ENCODE results near the gene DHRS7C. TPM values are rescaled to one million over a fixed set of nuclear protein-coding genes. Genes with fewer than 3 reads are reported as not detected.

Gene DHRS7C
- total and polyA plus RNA-seq, 2 experiments from 2014 or later: 0.63 TPM; not detected in 1

GRCh38 chr17:9725575-9725974, 65.8 kb downstream of the DHRS7C start:
- H3K4me1 ChIP-seq (ENCODE audit: low read depth): peaks cover 9% of the 10 kb centered on the region
- DNase-seq (ENCODE audit: low read depth in 1 of 2, low spot score in 1 of 2): no peak
- H3K36me3 ChIP-seq: no peaks in the 10 kb centered on the region
- TF ChIP-seq, protein P1, sequence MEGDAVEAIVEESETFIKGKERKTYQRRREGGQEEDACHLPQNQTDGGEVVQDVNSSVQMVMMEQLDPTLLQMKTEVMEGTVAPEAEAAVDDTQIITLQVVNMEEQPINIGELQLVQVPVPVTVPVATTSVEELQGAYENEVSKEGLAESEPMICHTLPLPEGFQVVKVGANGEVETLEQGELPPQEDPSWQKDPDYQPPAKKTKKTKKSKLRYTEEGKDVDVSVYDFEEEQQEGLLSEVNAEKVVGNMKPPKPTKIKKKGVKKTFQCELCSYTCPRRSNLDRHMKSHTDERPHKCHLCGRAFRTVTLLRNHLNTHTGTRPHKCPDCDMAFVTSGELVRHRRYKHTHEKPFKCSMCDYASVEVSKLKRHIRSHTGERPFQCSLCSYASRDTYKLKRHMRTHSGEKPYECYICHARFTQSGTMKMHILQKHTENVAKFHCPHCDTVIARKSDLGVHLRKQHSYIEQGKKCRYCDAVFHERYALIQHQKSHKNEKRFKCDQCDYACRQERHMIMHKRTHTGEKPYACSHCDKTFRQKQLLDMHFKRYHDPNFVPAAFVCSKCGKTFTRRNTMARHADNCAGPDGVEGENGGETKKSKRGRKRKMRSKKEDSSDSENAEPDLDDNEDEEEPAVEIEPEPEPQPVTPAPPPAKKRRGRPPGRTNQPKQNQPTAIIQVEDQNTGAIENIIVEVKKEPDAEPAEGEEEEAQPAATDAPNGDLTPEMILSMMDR (IDR thresholded peaks at IDR 0.05; ENCODE audit: low read depth, low read length): no peak
- no peaks in the 10 kb centered on the region for H3K27me3 ChIP-seq
- no peaks in the 10 kb centered on the region for H3K9me3 ChIP-seq (ENCODE audit: low read depth)
- no peak overlapping the region for H3K4me3 ChIP-seq
- H3K27ac ChIP-seq: no peak overlapping the region

Other genes with a start within 250 kb of the DHRS7C start
- gene STX8, start 215.8 kb downstream of the DHRS7C start, total RNA-seq: 46.9 and 57.0 TPM in 2 replicates
- gene STX8, start 215.8 kb downstream of the DHRS7C start, polyA plus RNA-seq: 95.2 and 95.3 TPM in 2 replicates
- not detected in 2 replicates for gene CFAP52, start 214.9 kb downstream of the DHRS7C start, total RNA-seq
- 0.50 and 0.75 TPM in 2 replicates for gene CFAP52, start 214.9 kb downstream of the DHRS7C start, polyA plus RNA-seq
- 1.2 and 2.8 TPM in 2 replicates for gene USP43, start 146.1 kb downstream of the DHRS7C start, total RNA-seq
- 1.7 and 1.8 TPM in 2 replicates for gene USP43, start 146.1 kb downstream of the DHRS7C start, polyA plus RNA-seq
- gene GSG1L2, start 30.5 kb upstream of the DHRS7C start, total RNA-seq: not detected in 2 replicates
- gene GSG1L2, start 30.5 kb upstream of the DHRS7C start, polyA plus RNA-seq: not detected in 2 replicates
- gene GLP2R, start 34.3 kb upstream of the DHRS7C start, total RNA-seq: not detected in 2 replicates
- 0.06 TPM in 1 of 2 replicates, not detected in the other for gene GLP2R, start 34.3 kb upstream of the DHRS7C start, polyA plus RNA-seq
- 0.06 TPM in 1 of 2 replicates, not detected in the other for gene RCVRN, start 113.7 kb upstream of the DHRS7C start, total RNA-seq
- not detected in 2 replicates for gene RCVRN, start 113.7 kb upstream of the DHRS7C start, polyA plus RNA-seq